Lung (tissue), 12 donors: ENCODE data around the gene B3GAT3. TPM values are rescaled to one million over a fixed set of nuclear protein-coding genes. Genes with fewer than 3 reads are reported as not detected.

Experiments used
- ATAC-seq: fragments of 200-7000 bp; cut with Tn5 transposase; one replicate; pipeline ENCODE4 v1.9.1; 2020; ENCODE audit warnings: moderate number of reproducible peaks; ENCODE audit not compliant: insufficient read depth, low FRiP score
- DNase-seq, 3 donors: peaks; one replicate each; pipeline ENCODE4 v3.0.0-alpha.2; 2013 to 2017
- H3K27ac ChIP-seq, 2 donors: one replicate each; pipeline ENCODE4 v1.5.1; 2013; ENCODE audit warnings: mild to moderate bottlenecking in 2 of 2, moderate library complexity in 2 of 2, control low read depth in 1 of 2, inconsistent platforms in 1 of 2, low read depth in 1 of 2, low read length in 1 of 2
- H3K27me3 ChIP-seq, 3 donors: one replicate each; pipeline ENCODE4 v1.5.1; 2013; ENCODE audit warnings: low read length in 2 of 3; ENCODE audit not compliant: control insufficient read depth in 3 of 3, insufficient read depth in 3 of 3
- H3K36me3 ChIP-seq, 4 donors: one replicate each; pipeline ENCODE4 v1.5.1; 2013; ENCODE audit warnings: low read length in 4 of 4, mild to moderate bottlenecking in 1 of 4, moderate library complexity in 1 of 4; ENCODE audit not compliant: control insufficient read depth in 4 of 4, insufficient read depth in 4 of 4
- H3K4me1 ChIP-seq, 5 donors: one replicate each; pipeline ENCODE4 v1.5.1; 2013; ENCODE audit warnings: low read length in 5 of 5, mild to moderate bottlenecking in 2 of 5, moderate library complexity in 1 of 5; ENCODE audit not compliant: control insufficient read depth in 5 of 5, insufficient read depth in 5 of 5
- H3K4me3 ChIP-seq: one replicate; pipeline ENCODE4 v1.5.1; 2013; ENCODE audit warnings: mild to moderate bottlenecking, control low read depth, moderate library complexity
- H3K9ac ChIP-seq, 2 donors: one replicate each; pipeline ENCODE4 v1.5.1; 2013; ENCODE audit warnings: low read length in 2 of 2, control low read depth in 1 of 2; ENCODE audit not compliant: insufficient read depth in 1 of 2
- H3K9me3 ChIP-seq, 4 donors: one replicate each; pipeline ENCODE4 v1.5.1; 2013; ENCODE audit warnings: low read length in 3 of 4, mild to moderate bottlenecking in 1 of 4, moderate library complexity in 1 of 4; ENCODE audit not compliant: control insufficient read depth in 4 of 4, insufficient read depth in 3 of 4
- WGBS, 2 donors: extraction: QIAGEN DNeasy Blood & Tissue Kit; methylation state at CpG; one replicate each; pipeline ENCODE4 v1.1.7; 2013; 5-methylcytosine and 5-hydroxymethylcytosine counted together
- polyA plus RNA-seq, 2 donors: library from polyadenylated mRNA; stranded (reverse); fragments of 200-250 nt; gene quantifications; one replicate each; pipeline ENCODE4 v1.2.1, GENCODE V29; 2013
- total RNA-seq, 2 donors: library from RNA; depleted of rRNA in 1 of 2; stranded (reverse); fragments of >200 nt in 1 of 2; gene quantifications; one replicate each; pipeline ENCODE4 v1.2.1, GENCODE V29; 2014 to 2021
- TF ChIP-seq, protein P1 (sequence below): IDR thresholded peaks from 2 replicates; pipeline ENCODE4 v1.5.1; 2012; ENCODE audit warnings: mild to moderate bottlenecking; ENCODE audit errors: control extremely low read depth, extremely low read depth
- donor health status: control.
- donor health status: control.
- donor health status: Bipolar disorder and iron deficiency.
- donor health status: healthy.
- donor health status: DM: yes; HTN: yes; CAD: no.

The B3GAT3 gene
- total and polyA plus RNA-seq, 4 donors: 14.6 to 58.0 (median 49.5) TPM

- no peak for DNase-seq
- H3K9ac ChIP-seq: no peak overlapping the region
- H3K36me3 ChIP-seq: peaks cover 2 to 26% (median 23%) of the 10 kb centered on the region in 4 donors
Measured at GRCh38 chr11:62580959-62581715, 40.6 kb downstream of the B3GAT3 start.

GRCh38 chr11:62579252-62579651, 42.5 kb downstream of the B3GAT3 start:
- DNase-seq (no peak), ATAC-seq (no peak)
- TF ChIP-seq, protein P1, sequence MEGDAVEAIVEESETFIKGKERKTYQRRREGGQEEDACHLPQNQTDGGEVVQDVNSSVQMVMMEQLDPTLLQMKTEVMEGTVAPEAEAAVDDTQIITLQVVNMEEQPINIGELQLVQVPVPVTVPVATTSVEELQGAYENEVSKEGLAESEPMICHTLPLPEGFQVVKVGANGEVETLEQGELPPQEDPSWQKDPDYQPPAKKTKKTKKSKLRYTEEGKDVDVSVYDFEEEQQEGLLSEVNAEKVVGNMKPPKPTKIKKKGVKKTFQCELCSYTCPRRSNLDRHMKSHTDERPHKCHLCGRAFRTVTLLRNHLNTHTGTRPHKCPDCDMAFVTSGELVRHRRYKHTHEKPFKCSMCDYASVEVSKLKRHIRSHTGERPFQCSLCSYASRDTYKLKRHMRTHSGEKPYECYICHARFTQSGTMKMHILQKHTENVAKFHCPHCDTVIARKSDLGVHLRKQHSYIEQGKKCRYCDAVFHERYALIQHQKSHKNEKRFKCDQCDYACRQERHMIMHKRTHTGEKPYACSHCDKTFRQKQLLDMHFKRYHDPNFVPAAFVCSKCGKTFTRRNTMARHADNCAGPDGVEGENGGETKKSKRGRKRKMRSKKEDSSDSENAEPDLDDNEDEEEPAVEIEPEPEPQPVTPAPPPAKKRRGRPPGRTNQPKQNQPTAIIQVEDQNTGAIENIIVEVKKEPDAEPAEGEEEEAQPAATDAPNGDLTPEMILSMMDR: no peak
- WGBS, 2 donors: 92% methylated on average over 2 of the region's 2 CpGs
- Histone ChIP-seq H3K4me1 (peaks cover 0 to 18% (median 7%) of the 10 kb centered on the region in 5 donors), H3K36me3 (peaks cover 2 to 26% (median 19%) of the 10 kb centered on the region in 4 donors), H3K4me3 (no peak overlapping the region), H3K9ac (no peak overlapping the region), H3K27ac (no peak overlapping the region), H3K27me3 (no peaks in the 10 kb centered on the region), H3K9me3 (no peaks in the 10 kb centered on the region)

More at GRCh38 chr11:62580959-62581715, 40.6 kb downstream of the B3GAT3 start:
- H3K4me1 ChIP-seq: peaks cover 0 to 3% (median under 1%) of the 10 kb centered on the region in 5 donors
- no peak overlapping the region for H3K4me3 ChIP-seq
- no peaks in the 10 kb centered on the region for H3K27me3 ChIP-seq
- 92 to 95% methylated on average over 18 of the region's 18 CpGs for WGBS, 2 donors
- TF ChIP-seq, protein P1: no peak
- H3K9me3 ChIP-seq: no peaks in the 10 kb centered on the region
- no peak for ATAC-seq
- H3K27ac ChIP-seq: no peak overlapping the region

DNA sequence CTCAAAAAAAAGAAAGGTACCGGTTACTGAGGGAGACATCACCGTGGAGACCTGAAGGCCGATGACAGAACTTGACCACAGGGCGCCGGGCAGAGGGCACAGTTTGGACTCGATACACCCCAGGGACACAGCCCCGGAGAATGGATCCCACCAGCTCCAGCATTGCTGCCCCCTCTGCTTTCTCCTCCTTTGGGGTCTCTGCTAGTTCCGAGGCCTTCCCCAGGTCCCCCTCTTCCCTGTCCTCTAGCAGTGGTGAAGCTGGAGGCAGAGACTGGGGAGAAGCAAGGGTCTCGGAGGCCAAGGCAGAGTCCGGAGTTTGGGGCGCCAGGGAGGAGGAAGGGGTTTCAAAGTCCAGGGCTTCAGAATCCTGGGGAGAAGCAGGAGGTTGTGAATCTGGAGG, 43.2 kb downstream of the B3GAT3 start:
- TF ChIP-seq, protein P1: no peak
- Histone ChIP-seq H3K27ac (peak overlapping the region in 1 of 2 donors; percentile 34), H3K9me3 (no peaks in the 10 kb centered on the region), H3K9ac (no peak overlapping the region), H3K36me3 (peaks cover 2 to 26% (median 17%) of the 10 kb centered on the region in 4 donors), H3K4me1 (peaks cover 0 to 18% (median 7%) of the 10 kb centered on the region in 5 donors), H3K27me3 (no peaks in the 10 kb centered on the region), H3K4me3 (no peak overlapping the region)
- WGBS, 2 donors: 96 to 99% methylated on average over 11 of the region's 11 CpGs
- DNase-seq: no peak
- no peak for ATAC-seq
